ENCODE measurements around the gene NXPH2. TPM values are rescaled to one million over a fixed set of nuclear protein-coding genes. Genes with fewer than 3 reads are reported as not detected.

NXPH2 gene
- total and polyA plus RNA-seq, 2 experiments from 2014 or later, result 5.4 to 8.4 TPM

DNA sequence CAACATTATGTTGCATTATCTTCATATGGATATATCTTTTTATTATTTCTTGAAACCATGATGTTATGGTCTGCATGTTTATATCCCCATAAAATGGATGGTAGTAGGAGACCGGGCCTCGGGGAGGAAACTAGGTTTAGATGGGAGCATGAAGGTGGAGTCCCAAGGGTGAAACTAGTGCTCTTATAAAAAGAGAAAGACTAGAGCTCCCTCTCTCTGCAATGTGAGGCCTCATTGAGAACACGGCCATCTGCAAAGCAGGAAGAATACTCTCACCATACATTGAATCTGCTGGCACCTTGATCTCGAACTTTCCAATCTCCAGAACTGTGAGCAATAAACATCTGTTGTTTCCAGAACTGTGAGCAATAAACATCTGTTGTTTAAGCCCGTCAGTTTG is 64.0 kb downstream of the NXPH2 start:
- peak in 1 of 2 donors; percentile 30 for DNase-seq (ENCODE audit: low read depth in 1 of 2, low spot score in 1 of 2)
- H3K27me3 ChIP-seq, result no peaks in the 10 kb centered on the region
- no peaks in the 10 kb centered on the region for H3K9me3 ChIP-seq (ENCODE audit: low read depth)
- TF ChIP-seq, protein P1, sequence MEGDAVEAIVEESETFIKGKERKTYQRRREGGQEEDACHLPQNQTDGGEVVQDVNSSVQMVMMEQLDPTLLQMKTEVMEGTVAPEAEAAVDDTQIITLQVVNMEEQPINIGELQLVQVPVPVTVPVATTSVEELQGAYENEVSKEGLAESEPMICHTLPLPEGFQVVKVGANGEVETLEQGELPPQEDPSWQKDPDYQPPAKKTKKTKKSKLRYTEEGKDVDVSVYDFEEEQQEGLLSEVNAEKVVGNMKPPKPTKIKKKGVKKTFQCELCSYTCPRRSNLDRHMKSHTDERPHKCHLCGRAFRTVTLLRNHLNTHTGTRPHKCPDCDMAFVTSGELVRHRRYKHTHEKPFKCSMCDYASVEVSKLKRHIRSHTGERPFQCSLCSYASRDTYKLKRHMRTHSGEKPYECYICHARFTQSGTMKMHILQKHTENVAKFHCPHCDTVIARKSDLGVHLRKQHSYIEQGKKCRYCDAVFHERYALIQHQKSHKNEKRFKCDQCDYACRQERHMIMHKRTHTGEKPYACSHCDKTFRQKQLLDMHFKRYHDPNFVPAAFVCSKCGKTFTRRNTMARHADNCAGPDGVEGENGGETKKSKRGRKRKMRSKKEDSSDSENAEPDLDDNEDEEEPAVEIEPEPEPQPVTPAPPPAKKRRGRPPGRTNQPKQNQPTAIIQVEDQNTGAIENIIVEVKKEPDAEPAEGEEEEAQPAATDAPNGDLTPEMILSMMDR (IDR thresholded peaks at IDR 0.05; ENCODE audit: low read depth, low read length), result no peak
- H3K36me3 ChIP-seq, result no peaks in the 10 kb centered on the region
- no peak overlapping the region for H3K4me3 ChIP-seq
- H3K4me1 ChIP-seq (ENCODE audit: low read depth), result peaks cover 9% of the 10 kb centered on the region
- H3K27ac ChIP-seq, result no peak overlapping the region

DNA sequence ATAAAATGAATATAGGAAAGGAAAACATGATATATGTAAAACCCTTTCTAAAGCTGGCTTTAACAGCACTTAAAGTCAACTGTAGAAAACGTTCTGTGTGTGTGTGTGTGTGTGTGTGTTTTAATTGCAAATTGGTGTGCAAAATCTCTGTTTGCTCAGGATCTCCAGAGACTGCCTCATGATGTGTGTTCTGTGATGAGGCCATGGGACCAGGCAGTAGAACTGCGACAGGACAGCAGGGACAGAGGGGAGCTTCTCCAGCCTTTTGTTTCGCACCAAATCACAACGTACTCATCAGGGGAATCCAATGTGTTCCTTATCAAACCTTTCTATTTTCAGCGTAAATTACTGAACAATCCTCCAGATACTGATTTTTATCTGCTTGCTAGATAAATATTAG is 66.7 kb downstream of the NXPH2 start:
- no peaks in the 10 kb centered on the region for H3K9me3 ChIP-seq (ENCODE audit: low read depth)
- H3K27me3 ChIP-seq, result no peaks in the 10 kb centered on the region
- no peaks in the 10 kb centered on the region for H3K36me3 ChIP-seq
- H3K4me1 ChIP-seq (ENCODE audit: low read depth), result peaks cover 9% of the 10 kb centered on the region
- no peak for DNase-seq (ENCODE audit: low read depth in 1 of 2, low spot score in 1 of 2)
- no peak overlapping the region for H3K4me3 ChIP-seq
- TF ChIP-seq, protein P1 (IDR thresholded peaks at IDR 0.05; ENCODE audit: low read depth, low read length), result no peak
- H3K27ac ChIP-seq, result no peak overlapping the region

DNA sequence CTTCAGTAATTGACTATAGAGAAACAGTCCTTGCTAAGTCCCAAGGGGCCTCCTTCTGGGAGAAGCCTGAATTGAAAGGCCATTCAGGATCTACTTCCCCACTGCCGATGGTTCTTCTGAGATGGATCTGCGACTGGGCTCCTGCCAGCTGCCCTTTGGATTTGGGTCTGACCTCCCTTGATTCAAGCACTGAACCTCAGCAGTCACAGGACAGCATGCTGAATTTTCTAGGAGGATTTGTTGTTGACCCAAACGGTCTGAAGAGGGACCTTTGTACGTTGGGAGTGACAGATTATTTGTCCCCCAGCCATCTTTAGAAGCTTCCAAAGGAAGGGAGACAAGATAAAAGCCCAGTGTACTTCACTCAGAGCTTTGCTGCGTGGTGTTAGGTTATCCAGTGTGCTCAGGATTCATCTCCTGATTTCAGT is 67.1 kb downstream of the NXPH2 start:
- no peak for DNase-seq (ENCODE audit: low read depth in 1 of 2, low spot score in 1 of 2)
- TF ChIP-seq, protein P1 (IDR thresholded peaks at IDR 0.05; ENCODE audit: low read depth, low read length), result no peak
- H3K4me1 ChIP-seq (ENCODE audit: low read depth), result peaks cover 6% of the 10 kb centered on the region
- no peaks in the 10 kb centered on the region for H3K9me3 ChIP-seq (ENCODE audit: low read depth)
- H3K36me3 ChIP-seq, result no peaks in the 10 kb centered on the region
- no peak overlapping the region for H3K4me3 ChIP-seq
- no peak overlapping the region for H3K27ac ChIP-seq
- no peaks in the 10 kb centered on the region for H3K27me3 ChIP-seq

DNA sequence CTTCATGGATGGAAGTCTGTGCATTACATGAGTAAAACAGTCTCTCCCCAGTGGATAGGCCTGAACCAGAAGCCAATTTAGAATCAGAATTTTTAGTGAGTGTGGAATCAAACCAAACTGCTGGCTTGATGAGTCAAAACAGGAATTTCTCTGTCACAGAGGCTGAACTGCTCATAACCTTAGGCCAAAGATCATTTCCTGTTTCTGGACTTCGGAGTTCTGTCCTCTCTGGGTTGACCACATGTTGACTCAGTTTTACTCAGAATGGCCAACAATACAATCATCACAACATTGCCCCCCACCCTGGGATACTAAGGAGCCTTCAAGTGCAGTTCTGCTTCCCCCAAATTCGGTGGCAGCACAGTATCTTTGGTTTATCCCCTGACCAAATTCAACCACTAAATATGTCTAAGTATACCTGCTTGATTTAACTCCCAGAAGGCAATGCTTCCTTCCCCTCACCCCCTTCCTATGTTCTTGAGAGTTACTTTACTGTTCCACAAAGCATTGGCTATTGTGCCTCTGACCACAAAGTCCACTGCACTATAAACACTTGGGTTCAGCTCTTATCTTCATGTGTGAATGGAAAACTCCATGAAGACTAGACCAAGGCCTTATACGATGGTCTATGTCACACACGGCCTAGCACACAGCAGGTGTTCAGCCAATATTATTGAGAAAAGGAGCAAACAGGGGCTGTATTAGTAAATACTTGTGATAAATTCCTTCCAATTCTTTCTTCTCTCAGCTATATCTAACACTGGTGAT is 67.8 kb downstream of the NXPH2 start:
- no peaks in the 10 kb centered on the region for H3K36me3 ChIP-seq
- H3K4me3 ChIP-seq, result no peak overlapping the region
- no peak overlapping the region for H3K27ac ChIP-seq
- H3K27me3 ChIP-seq, result no peaks in the 10 kb centered on the region
- H3K4me1 ChIP-seq (ENCODE audit: low read depth), result peaks cover 6% of the 10 kb centered on the region
- H3K9me3 ChIP-seq (ENCODE audit: low read depth), result no peaks in the 10 kb centered on the region
- TF ChIP-seq, protein P1 (IDR thresholded peaks at IDR 0.05; ENCODE audit: low read depth, low read length), result no peak
- DNase-seq (ENCODE audit: low read depth in 1 of 2, low spot score in 1 of 2), result no peak

DNA sequence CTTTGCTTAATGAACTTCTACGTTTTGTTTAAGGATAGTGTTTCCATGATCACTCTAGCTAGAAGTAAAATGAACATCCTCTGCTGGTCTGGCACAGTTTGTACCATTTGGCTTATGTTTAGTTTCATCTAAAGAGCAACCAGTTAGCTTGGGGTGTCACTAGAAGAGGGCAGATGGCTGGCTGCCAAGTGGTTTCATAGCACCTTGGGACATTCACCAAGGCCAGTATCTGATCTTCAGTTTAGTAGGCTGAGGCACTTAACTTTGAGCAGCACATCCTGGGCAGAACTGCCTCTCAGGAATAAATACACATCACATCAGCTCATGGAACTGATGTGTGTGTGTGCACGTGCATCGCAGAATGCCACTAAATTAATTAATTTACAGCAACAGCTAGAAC is 68.4 kb downstream of the NXPH2 start:
- Histone ChIP-seq H3K4me1 (ENCODE audit: low read depth) (peaks cover 6% of the 10 kb centered on the region), H3K27ac (no peak overlapping the region), H3K4me3 (no peak overlapping the region), H3K27me3 (no peaks in the 10 kb centered on the region), H3K9me3 (ENCODE audit: low read depth) (no peaks in the 10 kb centered on the region), H3K36me3 (no peaks in the 10 kb centered on the region)
- TF ChIP-seq, protein P1 (IDR thresholded peaks at IDR 0.05; ENCODE audit: low read depth, low read length), result no peak
- no peak for DNase-seq (ENCODE audit: low read depth in 1 of 2, low spot score in 1 of 2)
